ENCODE results near the gene ATG2B.

GRCh38 chr14:96398921-96399320 is 35.8 kb upstream of the ATG2B start:
- TF ChIP-seq POLR2A (IDR thresholded peaks at IDR 0.05; ENCODE audit: low read length) (no peak), CTCF (IDR thresholded peaks at IDR 0.05) (no peak), REST (IDR thresholded peaks at IDR 0.05) (no peak), HDAC2 (IDR thresholded peaks at IDR 0.05) (no peak), NR3C1 (IDR thresholded peaks at IDR 0.05) (no peak), TFCP2L1 (CRISPR knock-in tag; IDR thresholded peaks at IDR 0.05) (no peak), RCOR1 (IDR thresholded peaks at IDR 0.05; ENCODE audit: low read depth, low read length) (no peak)
